NCI-H2107 treated with DMSO at 0.1 percent for 48 hours (cell line): ENCODE results near the gene CMIP.
"Not testable (repeated sequence)": the region's sequence is repeated elsewhere in the genome, so short reads cannot be mapped to it uniquely, and the experiment has no call there.

ENCODE experiments used
- DNase-seq: peaks from one replicate; lab custom pipeline; 2025; ENCODE audit not compliant: unreplicated experiment; lab: John Stamatoyannopoulos, UW

The CMIP gene

GRCh38 chr16:81730090-81731051, 285.8 kb downstream of the CMIP start:
- peak; percentile 84 for DNase-seq

DNA sequence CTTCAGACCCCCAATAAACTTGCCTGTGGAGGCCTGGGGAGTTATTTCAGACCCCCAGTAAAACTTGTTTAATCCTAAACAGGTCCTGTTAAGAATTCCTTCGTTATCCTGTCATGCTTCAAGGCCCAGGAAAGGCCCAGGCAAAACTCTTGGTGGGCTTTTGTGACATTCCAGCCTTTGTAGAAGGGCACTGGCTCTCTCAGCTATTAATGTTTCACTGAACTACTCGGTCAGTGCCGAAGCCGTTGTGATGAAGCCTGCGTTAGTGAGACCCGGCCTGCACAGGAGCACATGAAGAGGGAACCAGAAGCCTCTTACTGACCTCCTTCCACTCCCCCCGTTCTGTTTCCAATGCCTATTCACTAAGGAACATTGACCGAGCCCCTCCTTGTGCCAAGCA, 287.0 kb downstream of the CMIP start:
- no peak for DNase-seq

GRCh38 chr16:81732699-81733098, 288.1 kb downstream of the CMIP start:
- DNase-seq: no peak

DNA sequence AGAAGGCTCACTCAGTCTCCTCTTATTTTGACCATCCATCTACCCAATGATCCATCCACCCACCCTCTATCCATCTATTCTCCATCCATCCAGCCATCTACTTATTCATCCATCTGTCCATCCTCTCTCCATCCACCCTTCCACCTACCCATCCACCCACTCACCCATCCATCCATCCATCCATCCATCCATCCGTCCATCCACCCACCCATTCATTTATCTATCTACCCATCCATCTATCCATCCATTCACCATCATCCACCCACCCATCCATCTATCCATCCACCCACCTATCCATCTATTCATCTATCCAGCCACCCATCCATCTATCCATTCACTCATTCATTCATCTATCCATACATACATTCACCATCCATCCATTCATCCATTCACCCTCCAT, 288.7 kb downstream of the CMIP start:
- no peak for DNase-seq

GRCh38 chr16:81734632-81735434, 290.2 kb downstream of the CMIP start:
- DNase-seq: no peak

DNA sequence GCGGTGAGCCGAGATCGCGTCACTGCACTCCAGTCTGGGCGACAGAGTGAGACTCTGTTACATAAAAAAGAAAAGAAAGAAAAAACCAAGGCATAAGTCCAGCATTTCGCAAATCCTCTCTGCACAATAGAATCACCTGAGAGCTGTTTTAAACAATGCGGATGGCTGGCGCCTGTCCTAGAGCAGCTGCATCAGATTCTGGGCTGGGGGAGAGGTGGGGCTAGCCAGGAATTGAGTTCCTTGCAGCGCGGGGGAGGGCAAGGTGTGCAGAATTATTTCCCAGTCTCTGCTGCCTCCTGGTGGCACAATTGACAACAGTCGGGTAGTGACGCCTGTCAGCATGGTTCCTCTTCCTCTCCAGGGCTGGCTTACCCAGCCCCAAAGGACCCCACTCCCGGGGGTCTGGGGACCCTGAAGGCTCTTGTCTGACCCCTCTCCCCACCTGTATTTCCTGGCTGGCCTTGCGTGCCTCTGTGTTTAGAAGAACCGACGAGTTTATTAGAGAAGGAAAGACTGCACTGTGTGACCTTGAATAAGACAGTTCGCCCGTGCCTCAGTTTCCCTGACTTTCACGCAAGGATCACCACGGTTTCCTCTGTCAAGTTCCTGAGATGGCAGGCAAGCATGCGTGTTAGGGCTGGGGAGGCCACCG, 293.4 kb downstream of the CMIP start:
- peak; percentile 96 for DNase-seq

GRCh38 chr16:81738783-81739496, 294.3 kb downstream of the CMIP start:
- no peak for DNase-seq

- no peak for DNase-seq
Measured at GRCh38 chr16:81739503-81739902, 294.9 kb downstream of the CMIP start.

DNA sequence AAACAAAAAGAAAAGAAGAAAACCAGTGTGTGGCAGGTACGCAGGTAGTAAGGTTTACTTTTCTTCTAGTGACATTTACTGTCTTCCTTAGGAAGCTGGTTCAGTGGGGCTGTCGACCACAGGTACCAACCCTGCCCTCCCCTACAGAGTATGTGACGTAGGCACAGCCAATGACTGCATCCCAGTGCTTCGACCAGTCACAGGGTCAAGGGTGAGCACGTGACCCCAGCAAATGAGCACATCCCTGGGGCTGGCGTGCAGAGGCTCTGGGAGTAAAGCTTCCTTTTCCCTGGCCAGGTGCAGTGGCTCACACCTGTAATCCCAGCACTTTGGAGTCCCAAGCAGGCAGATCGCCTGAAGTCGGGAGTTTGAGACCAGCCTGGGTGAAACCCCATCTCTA, 295.6 kb downstream of the CMIP start:
- DNase-seq: no peak

- not testable (repeated sequence) for DNase-seq
Measured at GRCh38 chr16:81741430-81741770, 296.8 kb downstream of the CMIP start.

GRCh38 chr16:81744385-81744784, 299.8 kb downstream of the CMIP start:
- DNase-seq: no peak

- no peak for DNase-seq
Measured at GRCh38 chr16:81744911-81745310, 300.3 kb downstream of the CMIP start.

- DNase-seq: peak; percentile 36
Measured at GRCh38 chr16:81745704-81746558, 301.3 kb downstream of the CMIP start.

- DNase-seq: no peak
Measured at GRCh38 chr16:81746566-81746965, 302.0 kb downstream of the CMIP start.

GRCh38 chr16:81748476-81749198, 304.0 kb downstream of the CMIP start:
- no peak for DNase-seq

DNA sequence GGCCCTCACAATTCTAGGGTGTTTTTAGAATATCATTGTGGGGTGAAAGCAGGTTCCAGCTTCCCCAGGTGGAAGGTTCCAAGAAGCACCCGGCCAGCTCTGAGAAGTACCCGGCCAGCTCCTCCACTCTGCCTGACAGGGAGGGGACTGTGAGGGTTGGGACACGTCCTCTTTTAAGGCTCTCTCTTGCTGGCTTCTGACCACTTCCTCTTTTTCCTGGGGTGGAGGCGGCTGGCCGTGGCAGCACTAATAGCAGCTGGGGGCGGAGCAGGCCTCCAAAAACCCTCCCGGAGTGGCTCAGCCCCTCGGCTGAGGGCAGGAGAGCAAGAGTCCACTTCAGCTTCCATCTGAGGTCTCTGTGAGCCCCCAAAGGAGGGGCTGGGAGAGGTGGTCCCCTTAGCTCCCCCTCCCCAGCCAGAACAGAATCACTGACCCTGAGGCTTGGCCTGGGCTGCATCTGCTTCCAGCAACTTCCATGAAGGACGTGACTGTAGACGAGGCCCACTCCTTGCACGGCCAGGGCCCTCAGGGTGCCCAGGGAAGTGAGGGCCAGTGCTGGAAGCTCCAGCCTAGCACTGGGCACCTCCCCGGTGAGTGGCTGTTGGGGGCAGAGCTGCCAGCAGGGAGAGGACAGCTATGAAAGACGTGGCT, 307.7 kb downstream of the CMIP start:
- DNase-seq: no peak

- no peak for DNase-seq
Measured at GRCh38 chr16:81752876-81753227, 308.2 kb downstream of the CMIP start.

GRCh38 chr16:81754858-81755257, 310.2 kb downstream of the CMIP start:
- no peak for DNase-seq
